NCI-H2196 treated with DMSO at 0.1 percent for 48 hours (cell line): ENCODE measurements around the gene FOSB.
A peak's percentile ranks its signal among the peaks of the same experiment; 100 is the strongest.

Source experiments
- DNase-seq: peaks from one replicate; lab custom pipeline; 2025; ENCODE audit not compliant: unreplicated experiment; lab: John Stamatoyannopoulos, UW

The FOSB gene

DNA sequence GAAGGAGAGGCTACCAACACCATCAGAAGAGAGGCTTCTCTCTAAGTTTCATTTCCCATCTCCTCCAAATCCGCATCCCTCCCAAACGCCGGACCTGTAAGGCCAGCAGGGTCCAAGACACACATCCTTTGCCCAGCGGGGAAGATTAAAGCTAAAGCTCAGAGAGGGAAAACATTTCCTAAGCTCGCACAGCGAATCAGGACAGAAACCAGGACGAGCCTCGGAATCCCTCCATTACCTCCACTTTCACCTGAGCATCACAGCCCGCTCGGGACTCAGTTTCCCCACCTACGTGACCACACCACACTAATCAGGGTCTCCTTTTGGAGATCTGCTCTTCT is 711 bp upstream of the FOSB start:
- DNase-seq, result no peak

DNA sequence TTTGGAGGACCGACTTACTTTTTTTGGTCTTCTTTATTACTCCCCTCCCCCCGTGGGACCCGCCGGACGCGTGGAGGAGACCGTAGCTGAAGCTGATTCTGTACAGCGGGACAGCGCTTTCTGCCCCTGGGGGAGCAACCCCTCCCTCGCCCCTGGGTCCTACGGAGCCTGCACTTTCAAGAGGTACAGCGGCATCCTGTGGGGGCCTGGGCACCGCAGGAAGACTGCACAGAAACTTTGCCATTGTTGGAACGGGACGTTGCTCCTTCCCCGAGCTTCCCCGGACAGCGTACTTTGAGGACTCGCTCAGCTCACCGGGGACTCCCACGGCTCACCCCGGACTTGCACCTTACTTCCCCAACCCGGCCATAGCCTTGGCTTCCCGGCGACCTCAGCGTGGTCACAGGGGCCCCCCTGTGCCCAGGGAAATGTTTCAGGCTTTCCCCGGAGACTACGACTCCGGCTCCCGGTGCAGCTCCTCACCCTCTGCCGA is 409 bp downstream of the FOSB start:
- no peak for DNase-seq

DNA sequence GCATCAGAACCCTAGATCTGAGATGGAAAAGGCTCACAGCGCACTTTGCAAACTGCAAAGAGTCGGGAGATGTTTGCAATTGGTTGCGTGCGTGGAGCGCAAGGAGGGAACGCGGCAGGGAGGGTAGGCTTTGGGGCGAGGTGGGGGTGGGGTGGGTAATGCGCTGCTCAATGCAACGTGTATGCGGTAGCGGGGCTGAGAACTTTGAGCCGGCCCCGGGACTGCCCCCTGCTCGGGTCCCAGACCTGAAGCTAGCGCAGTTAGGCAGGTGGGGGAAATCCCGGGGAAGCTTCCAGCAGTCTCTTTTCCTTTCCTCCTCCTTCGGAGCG is 971 bp downstream of the FOSB start:
- DNase-seq, result no peak

DNA sequence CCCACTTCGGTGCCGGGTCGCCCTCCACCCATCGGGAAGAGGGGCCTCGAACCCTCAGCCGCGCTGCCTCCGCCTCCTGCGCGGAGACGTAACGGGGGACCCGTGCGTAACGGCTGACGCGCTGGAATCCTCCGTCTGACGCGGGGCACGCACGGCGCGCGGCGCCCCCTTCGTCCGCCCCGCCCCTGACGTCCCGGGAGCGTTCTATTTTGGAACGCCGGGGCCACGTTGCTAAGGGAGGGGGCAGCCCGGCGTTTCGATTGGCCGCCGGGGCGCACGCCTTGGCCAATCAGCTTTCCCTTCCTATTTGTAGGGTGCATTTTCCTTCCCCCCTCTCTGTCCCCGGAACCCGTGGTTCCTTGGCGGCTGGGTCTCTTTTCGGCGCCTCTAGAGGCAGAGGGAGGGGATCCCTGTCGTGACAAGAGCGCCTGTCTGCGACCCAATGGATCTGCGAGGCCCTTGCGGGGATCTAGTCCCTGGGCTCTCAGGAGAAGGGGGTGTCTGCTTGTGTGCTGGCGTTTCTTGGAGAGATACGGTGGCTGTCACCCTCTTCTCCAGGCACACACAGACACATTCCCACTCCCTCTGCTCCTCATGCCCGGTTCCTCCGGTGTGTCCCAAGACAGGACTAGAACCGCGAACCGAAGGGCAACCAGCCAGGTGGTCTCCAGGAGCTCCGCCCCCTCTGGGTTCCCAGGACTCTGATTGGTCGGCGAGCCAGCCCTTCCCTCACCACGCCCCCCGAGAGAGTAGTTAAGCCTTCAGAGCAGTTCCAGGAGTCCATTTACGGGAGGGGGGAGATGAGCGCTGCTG is 1.5 kb downstream of the FOSB start:
- DNase-seq, result peak; percentile 89

DNA sequence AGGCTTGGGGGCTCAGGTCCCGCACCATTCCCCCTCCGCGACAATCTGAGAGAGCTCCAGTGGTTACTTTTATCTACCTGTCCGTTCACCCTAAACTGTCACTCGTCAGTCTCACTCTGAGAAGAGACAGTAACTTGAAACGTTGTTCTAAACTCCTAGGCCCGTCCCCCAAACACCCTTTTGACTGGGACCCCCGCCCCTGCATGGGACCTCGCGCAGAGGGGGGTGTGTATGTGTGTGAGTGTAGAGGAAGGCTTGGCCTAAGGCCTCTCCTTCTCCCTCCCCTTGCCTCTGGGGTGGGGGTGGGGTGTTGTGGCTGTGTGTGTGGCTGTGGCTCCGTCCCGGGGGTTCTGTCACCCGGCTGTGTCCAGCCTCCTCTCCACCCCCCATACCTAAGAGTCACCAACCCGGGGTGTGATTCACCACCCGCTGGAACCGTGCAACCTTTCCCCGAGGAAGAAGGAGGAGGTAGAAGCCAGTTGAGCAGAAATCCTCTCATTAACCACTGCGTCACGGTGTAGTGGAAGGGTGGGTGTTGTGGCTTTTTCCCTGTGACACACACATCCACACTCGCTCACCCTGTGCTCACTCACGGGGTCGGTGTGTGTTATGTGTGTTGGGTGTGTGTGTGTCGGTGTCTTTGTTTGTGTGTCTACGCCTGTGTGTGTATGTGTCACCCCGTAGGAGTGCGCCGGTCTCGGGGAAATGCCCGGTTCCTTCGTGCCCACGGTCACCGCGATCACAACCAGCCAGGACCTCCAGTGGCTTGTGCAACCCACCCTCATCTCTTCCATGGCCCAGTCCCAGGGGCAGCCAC is 2.4 kb downstream of the FOSB start:
- DNase-seq, result no peak

DNA sequence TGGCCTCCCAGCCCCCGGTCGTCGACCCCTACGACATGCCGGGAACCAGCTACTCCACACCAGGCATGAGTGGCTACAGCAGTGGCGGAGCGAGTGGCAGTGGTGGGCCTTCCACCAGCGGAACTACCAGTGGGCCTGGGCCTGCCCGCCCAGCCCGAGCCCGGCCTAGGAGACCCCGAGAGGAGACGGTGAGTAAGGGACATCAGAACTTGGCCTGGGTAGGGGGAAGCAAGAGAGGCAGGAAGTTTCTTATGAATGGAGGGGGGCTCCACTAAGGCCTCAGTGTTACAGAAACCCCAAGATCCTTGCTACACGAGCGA is 2.9 kb downstream of the FOSB start:
- no peak for DNase-seq

GRCh38 chr19:45471111-45471930 is 3.5 kb downstream of the FOSB start:
- no peak for DNase-seq

DNA sequence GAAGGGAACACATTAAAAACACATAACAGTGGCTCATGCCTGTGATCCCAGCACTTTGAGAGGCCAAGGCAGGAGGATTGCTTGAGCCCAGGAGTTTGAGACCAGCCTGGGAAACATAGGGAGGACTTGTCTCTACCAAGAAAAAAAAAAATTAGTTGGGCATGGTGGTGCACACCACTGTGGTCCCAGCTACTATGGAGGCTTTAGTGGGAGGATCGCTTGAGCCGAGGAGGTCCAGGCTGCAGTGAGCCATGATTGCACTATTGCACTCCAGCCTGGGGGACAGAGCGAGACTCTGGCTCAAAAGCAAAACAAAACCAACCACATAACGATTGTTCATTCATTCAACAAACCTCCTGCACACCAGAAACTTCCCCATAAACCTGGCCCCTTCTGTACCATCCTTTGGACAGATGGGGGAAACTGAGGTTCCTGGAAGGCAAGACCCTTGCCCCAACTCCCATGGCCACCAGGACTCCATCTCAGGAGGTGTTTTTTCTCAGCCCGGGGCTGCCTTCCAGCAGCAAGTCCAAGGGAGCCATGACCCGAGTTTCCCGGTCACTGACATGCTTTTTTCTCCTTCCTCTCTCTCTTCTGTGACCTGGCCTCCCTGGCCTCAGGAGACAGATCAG is 4.3 kb downstream of the FOSB start:
- no peak for DNase-seq

- no peak for DNase-seq
Observed at GRCh38 chr19:45472563-45473366, 5.0 kb downstream of the FOSB start.

GRCh38 chr19:45473367-45473681 is 5.5 kb downstream of the FOSB start:
- no peak for DNase-seq

DNA sequence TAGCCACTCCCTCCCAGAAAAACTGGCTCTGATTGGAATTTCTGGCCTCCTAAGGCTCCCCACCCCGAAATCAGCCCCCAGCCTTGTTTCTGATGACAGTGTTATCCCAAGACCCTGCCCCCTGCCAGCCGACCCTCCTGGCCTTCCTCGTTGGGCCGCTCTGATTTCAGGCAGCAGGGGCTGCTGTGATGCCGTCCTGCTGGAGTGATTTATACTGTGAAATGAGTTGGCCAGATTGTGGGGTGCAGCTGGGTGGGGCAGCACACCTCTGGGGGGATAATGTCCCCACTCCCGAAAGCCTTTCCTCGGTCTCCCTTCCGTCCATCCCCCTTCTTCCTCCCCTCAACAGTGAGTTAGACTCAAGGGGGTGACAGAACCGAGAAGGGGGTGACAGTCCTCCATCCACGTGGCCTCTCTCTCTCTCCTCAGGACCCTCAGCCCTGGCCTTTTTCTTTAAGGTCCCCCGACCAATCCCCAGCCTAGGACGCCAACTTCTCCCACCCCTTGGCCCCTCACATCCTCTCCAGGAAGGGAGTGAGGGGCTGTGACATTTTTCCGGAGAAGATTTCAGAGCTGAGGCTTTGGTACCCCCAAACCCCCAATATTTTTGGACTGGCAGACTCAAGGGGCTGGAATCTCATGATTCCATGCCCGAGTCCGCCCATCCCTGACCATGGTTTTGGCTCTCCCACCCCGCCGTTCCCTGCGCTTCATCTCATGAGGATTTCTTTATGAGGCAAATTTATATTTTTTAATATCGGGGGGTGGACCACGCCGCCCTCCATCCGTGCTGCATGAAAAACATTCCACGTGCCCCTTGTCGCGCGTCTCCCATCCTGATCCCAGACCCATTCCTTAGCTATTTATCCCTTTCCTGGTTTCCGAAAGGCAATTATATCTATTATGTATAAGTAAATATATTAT is 6.1 kb downstream of the FOSB start:
- no peak for DNase-seq

DNA sequence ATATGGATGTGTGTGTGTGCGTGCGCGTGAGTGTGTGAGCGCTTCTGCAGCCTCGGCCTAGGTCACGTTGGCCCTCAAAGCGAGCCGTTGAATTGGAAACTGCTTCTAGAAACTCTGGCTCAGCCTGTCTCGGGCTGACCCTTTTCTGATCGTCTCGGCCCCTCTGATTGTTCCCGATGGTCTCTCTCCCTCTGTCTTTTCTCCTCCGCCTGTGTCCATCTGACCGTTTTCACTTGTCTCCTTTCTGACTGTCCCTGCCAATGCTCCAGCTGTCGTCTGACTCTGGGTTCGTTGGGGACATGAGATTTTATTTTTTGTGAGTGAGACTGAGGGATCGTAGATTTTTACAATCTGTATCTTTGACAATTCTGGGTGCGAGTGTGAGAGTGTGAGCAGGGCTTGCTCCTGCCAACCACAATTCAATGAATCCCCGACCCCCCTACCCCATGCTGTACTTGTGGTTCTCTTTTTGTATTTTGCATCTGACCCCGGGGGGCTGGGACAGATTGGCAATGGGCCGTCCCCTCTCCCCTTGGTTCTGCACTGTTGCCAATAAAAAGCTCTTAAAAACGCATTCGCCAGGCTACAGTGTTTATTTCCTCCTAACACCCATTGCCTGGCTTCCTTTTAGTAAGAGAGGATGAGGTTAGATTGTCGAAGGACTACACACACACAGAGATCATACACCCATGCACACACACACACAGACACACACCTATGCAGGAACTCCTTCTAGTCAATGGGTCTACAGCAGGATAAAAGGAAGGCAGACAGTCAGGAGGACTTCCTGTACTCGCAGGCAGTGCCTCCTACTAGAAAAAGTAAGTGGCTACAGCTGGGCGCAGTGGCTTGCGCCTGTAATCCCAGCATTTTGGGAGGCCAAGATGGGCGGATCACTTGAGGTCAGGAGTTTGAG is 7.1 kb downstream of the FOSB start:
- no peak for DNase-seq

DNA sequence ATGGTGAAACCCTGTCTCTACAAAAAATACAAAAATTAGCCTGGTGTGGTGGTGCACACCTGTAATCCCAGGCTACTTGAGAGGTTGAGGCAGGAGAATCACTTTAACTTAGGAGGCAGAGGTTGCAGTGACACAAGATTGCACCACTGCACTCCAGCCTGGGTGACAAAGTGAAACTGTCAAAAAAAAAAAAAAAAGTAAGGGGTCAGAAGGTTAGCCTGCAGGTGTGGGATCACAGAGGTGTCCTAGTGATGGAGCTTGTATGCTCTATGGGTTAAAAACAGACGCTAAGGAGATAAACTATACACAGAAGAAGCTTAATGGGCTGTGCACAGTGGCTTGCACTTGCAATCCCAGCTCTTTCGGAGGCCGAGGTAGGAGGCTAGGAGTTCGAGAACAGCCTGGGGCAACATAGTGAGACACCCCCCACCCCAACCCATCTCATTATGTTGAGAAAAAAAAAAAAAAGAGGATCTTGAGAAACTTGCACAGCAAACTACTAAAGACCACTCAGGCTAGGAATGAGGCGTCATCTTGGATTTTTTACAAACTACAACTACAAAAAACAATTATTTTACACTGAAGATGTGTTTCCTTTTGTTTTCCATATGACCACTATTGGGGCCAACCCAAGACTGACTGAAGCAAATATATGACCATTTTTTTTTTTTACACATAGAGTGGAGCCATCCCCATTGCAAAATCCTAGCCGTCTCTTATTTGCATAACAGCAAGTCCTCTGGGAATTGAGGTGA is 7.9 kb downstream of the FOSB start:
- no peak for DNase-seq

- no peak for DNase-seq
Observed at GRCh38 chr19:45476304-45476703, 8.5 kb downstream of the FOSB start.

DNA sequence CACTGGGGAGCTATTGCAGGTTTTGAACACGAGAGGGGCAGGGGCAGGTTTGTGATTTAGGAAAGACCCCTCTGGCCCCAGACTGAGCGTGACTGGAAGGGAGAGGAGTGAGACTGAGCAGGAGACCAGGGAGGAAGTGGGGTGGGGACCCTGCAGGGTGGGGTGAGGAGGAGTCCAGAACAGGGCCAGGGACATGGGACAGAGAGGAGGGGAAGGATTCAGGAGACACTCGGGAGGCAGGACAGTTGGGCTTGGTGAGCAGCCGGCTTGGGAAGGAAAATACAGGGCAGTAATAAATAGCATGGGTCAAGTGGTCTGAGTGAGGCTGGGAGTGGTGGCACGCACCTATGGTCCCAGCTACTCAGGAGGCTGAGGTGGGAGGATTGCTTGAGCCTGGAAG is 9.4 kb downstream of the FOSB start:
- DNase-seq, result no peak

DNA sequence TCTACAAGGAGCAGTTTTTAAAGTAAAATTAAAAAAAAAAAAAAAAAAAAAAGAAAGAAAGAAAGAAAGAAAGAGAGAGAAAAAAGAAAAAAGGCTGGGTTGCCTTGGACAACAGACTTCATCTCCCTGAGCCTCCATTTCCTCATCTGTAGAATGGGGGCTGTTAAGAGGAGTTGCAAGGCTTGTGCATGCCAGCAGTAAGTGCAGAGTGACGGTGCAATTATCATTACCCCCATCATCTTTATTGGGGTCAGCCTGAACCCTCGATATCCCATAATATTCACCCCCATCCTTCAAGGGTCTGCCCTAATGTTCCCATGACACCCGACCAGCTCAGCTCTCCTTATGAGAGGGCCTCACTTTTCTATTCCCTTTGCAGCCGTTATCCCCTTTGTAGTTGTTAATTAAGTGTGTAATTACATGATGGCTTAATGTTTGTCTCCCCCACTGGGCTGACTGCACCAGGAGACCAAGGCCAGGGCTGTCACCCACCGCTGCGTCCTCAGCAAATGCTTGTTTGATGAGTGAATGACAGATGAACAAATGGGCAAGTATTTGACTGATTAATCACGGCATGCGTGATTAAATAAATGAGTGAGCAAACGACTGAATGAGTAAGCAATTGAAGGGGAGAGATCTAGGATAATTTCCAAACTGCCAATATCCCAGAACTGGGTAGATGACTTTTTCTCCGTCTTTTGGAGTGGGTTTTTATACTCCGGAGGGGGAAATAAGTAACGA is 10.1 kb downstream of the FOSB start:
- no peak for DNase-seq
